NCI-H510A (cell line): Measurements from ENCODE around the gene XRCC5.
"Not testable (repeated sequence)": the region's sequence is repeated elsewhere in the genome, so short reads cannot be mapped to it uniquely, and the experiment has no call there.

Source experiments
- DNase-seq: peaks from one replicate; lab custom pipeline; 2025; lab: John Stamatoyannopoulos, UW

The XRCC5 gene

GRCh38 chr2:216118474-216118873, 9.3 kb downstream of the XRCC5 start:
- no peak for DNase-seq

- DNase-seq, result no peak
Observed at GRCh38 chr2:216119146-216119545, 10.0 kb downstream of the XRCC5 start.

GRCh38 chr2:216119986-216120385, 10.8 kb downstream of the XRCC5 start:
- DNase-seq, result no peak

- DNase-seq, result no peak
Observed at GRCh38 chr2:216121255-216121654, 12.1 kb downstream of the XRCC5 start.

- no peak for DNase-seq
Observed at GRCh38 chr2:216126943-216127342, 17.8 kb downstream of the XRCC5 start.

- no peak for DNase-seq
Observed at GRCh38 chr2:216130346-216130971, 21.3 kb downstream of the XRCC5 start.

GRCh38 chr2:216131175-216131926, 22.2 kb downstream of the XRCC5 start:
- DNase-seq, result no peak

GRCh38 chr2:216132585-216132984, 23.4 kb downstream of the XRCC5 start:
- DNase-seq, result no peak

- no peak for DNase-seq
Observed at GRCh38 chr2:216133397-216133796, 24.2 kb downstream of the XRCC5 start.

GRCh38 chr2:216134958-216135541, 25.9 kb downstream of the XRCC5 start:
- DNase-seq, result no peak

GRCh38 chr2:216139884-216140283, 30.7 kb downstream of the XRCC5 start:
- DNase-seq, result peak; percentile 11

GRCh38 chr2:216141516-216141915, 32.4 kb downstream of the XRCC5 start:
- DNase-seq, result not testable (repeated sequence)

- no peak for DNase-seq
Observed at GRCh38 chr2:216142540-216142939, 33.4 kb downstream of the XRCC5 start.

- DNase-seq, result no peak
Observed at GRCh38 chr2:216144372-216144771, 35.2 kb downstream of the XRCC5 start.

GRCh38 chr2:216144857-216145256, 35.7 kb downstream of the XRCC5 start:
- DNase-seq, result no peak

GRCh38 chr2:216146573-216146972, 37.4 kb downstream of the XRCC5 start:
- no peak for DNase-seq

- no peak for DNase-seq
Observed at GRCh38 chr2:216147172-216148131, 38.3 kb downstream of the XRCC5 start.

GRCh38 chr2:216148983-216149382, 39.8 kb downstream of the XRCC5 start:
- no peak for DNase-seq

GRCh38 chr2:216149741-216150140, 40.6 kb downstream of the XRCC5 start:
- DNase-seq, result no peak

GRCh38 chr2:216151313-216152025, 42.3 kb downstream of the XRCC5 start:
- DNase-seq, result no peak

- no peak for DNase-seq
Observed at GRCh38 chr2:216155954-216156353, 46.8 kb downstream of the XRCC5 start.

GRCh38 chr2:216156822-216157221, 47.7 kb downstream of the XRCC5 start:
- no peak for DNase-seq
